Measurements from ENCODE around the gene FAM163B. TPM values are rescaled to one million over a fixed set of nuclear protein-coding genes. Genes with fewer than 3 reads are reported as not detected.

Gene FAM163B
- total RNA-seq, 2 donors from 2014 or later, result not detected

DNA sequence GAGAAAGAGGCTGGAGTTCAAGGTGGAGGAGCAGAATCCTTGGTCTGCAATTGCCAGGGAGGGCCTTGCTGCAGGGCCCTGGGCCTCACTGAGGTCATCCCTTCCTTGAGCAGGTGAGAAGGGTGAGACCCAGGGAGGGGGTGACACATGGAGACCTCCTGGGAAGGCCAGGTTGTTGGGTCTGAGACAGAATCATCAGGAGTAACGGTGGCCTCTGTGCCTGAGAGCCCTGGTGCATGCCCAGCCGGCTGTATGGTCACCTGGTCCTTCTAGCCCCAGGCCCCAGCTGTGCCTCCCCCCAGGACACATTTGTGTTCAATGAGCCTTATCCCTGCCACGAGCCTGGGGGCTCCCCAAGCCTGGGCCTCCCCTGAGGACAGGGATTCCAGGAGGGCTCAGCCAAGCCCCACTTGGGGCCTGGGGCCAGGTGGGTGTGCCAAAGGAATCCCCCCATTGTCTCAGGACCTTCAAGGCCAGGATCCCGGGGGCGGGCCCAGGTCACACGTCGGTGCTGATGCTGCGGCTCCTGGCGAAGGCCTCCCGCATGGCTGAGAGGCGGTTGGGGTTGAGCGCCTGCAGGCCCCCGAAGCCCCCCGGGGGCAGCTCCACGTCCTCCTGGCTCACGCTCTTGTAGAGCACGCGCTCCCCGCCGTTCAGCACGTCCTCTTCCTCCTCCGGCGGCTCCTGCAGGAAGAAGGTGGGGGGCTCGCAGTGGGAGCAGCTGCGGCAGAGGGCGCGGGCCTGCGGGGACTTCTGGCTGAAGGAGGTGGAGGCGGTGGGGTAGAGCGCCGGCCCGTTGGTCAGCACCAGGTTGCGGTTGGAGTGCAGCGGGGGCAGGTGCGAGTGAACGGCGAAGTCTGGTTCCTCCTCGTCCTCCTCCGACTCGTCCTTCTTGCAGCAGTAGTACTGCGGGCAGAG lies 30.4 kb downstream of the FAM163B start:
- Histone ChIP-seq H3K27ac (no peak overlapping the region), H3K4me3 (no peak overlapping the region), H3K36me3 (no peaks in the 10 kb centered on the region), H3K4me1 (ENCODE audit: control insufficient read depth in 1 of 2, low read depth in 2 of 2) (peaks cover 0 to 6% of the 10 kb centered on the region in 2 donors), H3K9me3 (no peaks in the 10 kb centered on the region), H3K27me3 (replicated peaks; ENCODE audit: insufficient read depth) (peaks cover under 1% of the 10 kb centered on the region)
- TF ChIP-seq, protein P1, sequence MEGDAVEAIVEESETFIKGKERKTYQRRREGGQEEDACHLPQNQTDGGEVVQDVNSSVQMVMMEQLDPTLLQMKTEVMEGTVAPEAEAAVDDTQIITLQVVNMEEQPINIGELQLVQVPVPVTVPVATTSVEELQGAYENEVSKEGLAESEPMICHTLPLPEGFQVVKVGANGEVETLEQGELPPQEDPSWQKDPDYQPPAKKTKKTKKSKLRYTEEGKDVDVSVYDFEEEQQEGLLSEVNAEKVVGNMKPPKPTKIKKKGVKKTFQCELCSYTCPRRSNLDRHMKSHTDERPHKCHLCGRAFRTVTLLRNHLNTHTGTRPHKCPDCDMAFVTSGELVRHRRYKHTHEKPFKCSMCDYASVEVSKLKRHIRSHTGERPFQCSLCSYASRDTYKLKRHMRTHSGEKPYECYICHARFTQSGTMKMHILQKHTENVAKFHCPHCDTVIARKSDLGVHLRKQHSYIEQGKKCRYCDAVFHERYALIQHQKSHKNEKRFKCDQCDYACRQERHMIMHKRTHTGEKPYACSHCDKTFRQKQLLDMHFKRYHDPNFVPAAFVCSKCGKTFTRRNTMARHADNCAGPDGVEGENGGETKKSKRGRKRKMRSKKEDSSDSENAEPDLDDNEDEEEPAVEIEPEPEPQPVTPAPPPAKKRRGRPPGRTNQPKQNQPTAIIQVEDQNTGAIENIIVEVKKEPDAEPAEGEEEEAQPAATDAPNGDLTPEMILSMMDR (IDR thresholded peaks at IDR 0.05), result no peak
- no peak for ATAC-seq (ENCODE audit: insufficient number of reproducible peaks, low FRiP score, low read depth)
- no peak for DNase-seq (ENCODE audit: low spot score)

DNA sequence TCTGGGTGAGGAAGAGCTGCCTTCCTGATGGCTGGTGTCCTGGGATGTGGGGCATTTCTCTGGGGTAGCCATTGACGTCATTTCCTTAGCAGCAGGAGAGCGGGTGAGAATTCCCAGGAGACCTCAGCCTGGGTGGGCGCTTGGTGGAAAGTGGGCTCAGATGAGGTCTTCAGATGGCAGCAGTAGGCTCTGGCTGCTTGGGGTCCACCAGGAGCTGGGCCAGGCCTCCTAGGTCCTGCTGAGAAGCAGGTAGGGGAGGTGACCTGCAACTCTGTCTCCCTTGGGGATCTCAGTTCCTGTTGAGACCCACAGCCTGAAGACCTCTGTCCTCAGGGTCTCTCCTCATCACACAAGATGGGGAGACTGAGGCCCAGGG lies 31.5 kb downstream of the FAM163B start:
- ATAC-seq (ENCODE audit: insufficient number of reproducible peaks, low FRiP score, low read depth) (no peak), DNase-seq (ENCODE audit: low spot score) (no peak)
- Histone ChIP-seq H3K27me3 (replicated peaks; ENCODE audit: insufficient read depth) (no peaks in the 10 kb centered on the region), H3K27ac (no peak overlapping the region), H3K9me3 (no peaks in the 10 kb centered on the region), H3K4me3 (no peak overlapping the region), H3K36me3 (no peaks in the 10 kb centered on the region), H3K4me1 (ENCODE audit: control insufficient read depth in 1 of 2, low read depth in 2 of 2) (peaks cover 6 to 11% of the 10 kb centered on the region in 2 donors)
- TF ChIP-seq, protein P1 (IDR thresholded peaks at IDR 0.05), result no peak

- H3K4me1 ChIP-seq (ENCODE audit: control insufficient read depth in 1 of 2, low read depth in 2 of 2), result peaks cover 6 to 17% of the 10 kb centered on the region in 2 donors
- H3K27me3 ChIP-seq (replicated peaks; ENCODE audit: insufficient read depth), result no peaks in the 10 kb centered on the region
- H3K36me3 ChIP-seq, result no peaks in the 10 kb centered on the region
- no peak overlapping the region for H3K4me3 ChIP-seq
- no peak overlapping the region for H3K27ac ChIP-seq
- H3K9me3 ChIP-seq, result no peaks in the 10 kb centered on the region
- ATAC-seq (ENCODE audit: insufficient number of reproducible peaks, low FRiP score, low read depth), result no peak
- DNase-seq (ENCODE audit: low spot score), result no peak
- TF ChIP-seq, protein P1 (IDR thresholded peaks at IDR 0.05), result no peak
Measured at GRCh38 chr9:133576875-133577736, 32.1 kb downstream of the FAM163B start.

DNA sequence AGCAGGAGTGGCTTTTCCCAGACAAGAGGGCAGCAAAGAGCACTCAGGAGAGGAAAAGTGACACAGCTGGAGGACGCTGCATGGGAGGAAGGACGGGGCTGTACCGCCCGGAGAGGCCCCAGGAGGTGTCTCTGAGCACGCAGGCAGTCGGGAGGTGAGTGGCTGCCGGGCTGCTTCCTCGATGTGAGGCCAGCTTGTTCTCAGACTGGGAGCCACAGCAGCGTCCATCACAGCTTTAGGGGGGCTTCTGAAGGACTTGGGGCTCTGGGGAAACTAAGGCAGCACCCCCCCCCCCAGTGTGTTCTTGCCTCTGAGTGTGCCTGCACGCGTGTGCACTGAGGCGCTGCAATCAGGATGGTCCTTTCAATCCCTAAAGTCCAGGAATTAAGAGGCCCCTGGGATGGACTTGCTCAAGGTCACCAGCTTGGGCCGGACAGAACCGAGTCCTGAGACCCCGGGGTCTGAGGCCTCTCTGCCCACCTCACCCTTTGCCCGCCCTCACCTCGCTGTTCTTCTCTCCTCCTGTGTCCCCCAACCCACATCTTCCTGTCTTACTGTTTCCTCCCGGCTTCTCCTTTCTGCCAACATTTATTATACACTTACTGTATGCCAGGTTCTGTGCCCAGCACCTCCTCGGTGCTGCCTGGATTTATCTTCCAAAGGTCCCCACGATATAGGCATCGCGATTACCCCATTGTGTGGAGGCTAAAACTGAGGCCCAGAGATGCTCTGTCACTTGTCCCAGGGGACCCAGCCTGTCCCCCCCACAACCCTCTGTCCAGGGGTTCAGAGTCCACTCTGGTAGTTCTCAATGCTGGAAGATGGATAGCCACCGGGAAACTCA lies 32.9 kb downstream of the FAM163B start:
- ATAC-seq (ENCODE audit: insufficient number of reproducible peaks, low FRiP score, low read depth) (no peak), DNase-seq (ENCODE audit: low spot score) (no peak)
- Histone ChIP-seq H3K4me3 (no peak overlapping the region), H3K27me3 (replicated peaks; ENCODE audit: insufficient read depth) (no peaks in the 10 kb centered on the region), H3K27ac (no peak overlapping the region), H3K9me3 (no peaks in the 10 kb centered on the region), H3K4me1 (ENCODE audit: control insufficient read depth in 1 of 2, low read depth in 2 of 2) (peaks cover 6 to 17% of the 10 kb centered on the region in 2 donors), H3K36me3 (no peaks in the 10 kb centered on the region)
- TF ChIP-seq, protein P1 (IDR thresholded peaks at IDR 0.05), result no peak
